NCI-H526 (cell line): ENCODE results near the gene TTC38.

Source experiments
- DNase-seq, 2 experiments: peaks; one replicate each; lab custom pipeline; 2025; lab: John Stamatoyannopoulos, UW

The TTC38 gene

GRCh38 chr22:46329616-46330015 lies 61.8 kb downstream of the TTC38 start:
- DNase-seq = no peak

GRCh38 chr22:46330426-46330825 lies 62.6 kb downstream of the TTC38 start:
- DNase-seq = no peak

- DNase-seq = no peak
Measured at GRCh38 chr22:46331496-46331895, 63.7 kb downstream of the TTC38 start.

GRCh38 chr22:46335201-46336118 lies 67.7 kb downstream of the TTC38 start, which contains the start of gene TRMU:
Gene TRMU, plus strand, starts transcription at chr22:46335714. Its CDS starts 51 bp downstream, at chr22:46335765.
- DNase-seq = peak; percentile 32 to 88

- DNase-seq = no peak
Measured at GRCh38 chr22:46336119-46337078, 68.6 kb downstream of the TTC38 start.

GRCh38 chr22:46337870-46338269 lies 70.1 kb downstream of the TTC38 start:
- no peak for DNase-seq

GRCh38 chr22:46338636-46339035 lies 70.8 kb downstream of the TTC38 start:
- no peak for DNase-seq

- no peak for DNase-seq
Measured at GRCh38 chr22:46339956-46340355, 72.1 kb downstream of the TTC38 start.

- DNase-seq = no peak
Measured at GRCh38 chr22:46340676-46341075, 72.9 kb downstream of the TTC38 start.
